ENCODE results near the gene TXN2.
A peak's percentile ranks its signal among the peaks of the same experiment; 100 is the strongest.
"Not testable (repeated sequence)": the region's sequence is repeated elsewhere in the genome, so short reads cannot be mapped to it uniquely, and the experiment has no call there.

TXN2 gene

DNA sequence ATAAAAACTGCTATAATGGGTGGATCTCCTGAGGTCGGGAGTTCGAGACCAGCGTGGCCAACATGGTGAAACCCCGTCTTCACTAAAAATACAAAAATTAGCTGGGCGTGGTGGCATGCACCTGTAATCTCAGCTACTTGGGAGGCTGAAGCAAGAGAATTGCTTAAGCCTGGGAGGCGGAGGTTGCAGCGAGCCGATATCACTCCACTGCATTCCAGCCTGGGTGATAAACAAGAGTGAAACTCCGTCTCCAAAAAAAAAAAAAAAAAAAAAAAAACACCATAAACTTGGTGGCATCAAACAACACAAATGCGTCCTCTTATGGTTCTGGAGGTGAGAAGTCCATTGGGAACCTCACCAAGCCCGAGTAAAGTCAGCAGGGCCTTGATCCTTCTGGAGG is 53.5 kb downstream of the TXN2 start:
- not testable (repeated sequence) for H3K4me2 ChIP-seq (ENCODE audit: low read length, poor library complexity, severe bottlenecking); H3K27me3 ChIP-seq (ENCODE audit: control insufficient read depth in 1 of 2, insufficient read depth in 1 of 2, low read length in 2 of 2); H3K27ac ChIP-seq (ENCODE audit: low read length, poor library complexity, severe bottlenecking); H3K4me3 ChIP-seq (ENCODE audit: insufficient read depth in 1 of 2, low read depth in 1 of 2, low read length in 2 of 2); DNase-seq; H3K9ac ChIP-seq (ENCODE audit: low read length); H2AFZ ChIP-seq (ENCODE audit: low read depth, low read length); H3K79me1 ChIP-seq (replicated peaks; ENCODE audit: low read length, poor library complexity, severe bottlenecking); H2BK5ac ChIP-seq (ENCODE audit: low read depth, low read length, poor library complexity, severe bottlenecking); H2BK120ac ChIP-seq (ENCODE audit: low read depth, low read length); H3K36me3 ChIP-seq (ENCODE audit: control insufficient read depth in 1 of 2, insufficient read depth in 2 of 2, low read depth in 1 of 2, low read length in 2 of 2); H3K4ac ChIP-seq (ENCODE audit: low read depth in 1 of 2, low read length in 2 of 2); H3K9me3 ChIP-seq (ENCODE audit: control insufficient read depth, low read length); H3K23ac ChIP-seq (ENCODE audit: low read length in 2 of 2); H4K91ac ChIP-seq (ENCODE audit: low read length); H3K14ac ChIP-seq (ENCODE audit: low read length in 2 of 2)
- 95% methylated on average over 11 of the region's 11 CpGs for WGBS
- Histone ChIP-seq H4K8ac (ENCODE audit: low read length) (peak overlapping the region; percentile 64), H3K18ac (ENCODE audit: low read depth in 1 of 2, low read length in 2 of 2) (peak overlapping the region in 1 of 2 experiments; percentile 62), H2BK12ac (ENCODE audit: low read length in 2 of 2) (peak overlapping the region; percentile 75 to 84), H2AK5ac (ENCODE audit: low read length, severe bottlenecking) (peak overlapping the region; percentile 36), H2BK15ac (ENCODE audit: low read depth, poor library complexity, severe bottlenecking) (peak overlapping the region; percentile 77), H3K4me1 (ENCODE audit: control insufficient read depth, insufficient read depth, low read depth, low read length) (peaks cover 29% of the 10 kb centered on the region)

DNA sequence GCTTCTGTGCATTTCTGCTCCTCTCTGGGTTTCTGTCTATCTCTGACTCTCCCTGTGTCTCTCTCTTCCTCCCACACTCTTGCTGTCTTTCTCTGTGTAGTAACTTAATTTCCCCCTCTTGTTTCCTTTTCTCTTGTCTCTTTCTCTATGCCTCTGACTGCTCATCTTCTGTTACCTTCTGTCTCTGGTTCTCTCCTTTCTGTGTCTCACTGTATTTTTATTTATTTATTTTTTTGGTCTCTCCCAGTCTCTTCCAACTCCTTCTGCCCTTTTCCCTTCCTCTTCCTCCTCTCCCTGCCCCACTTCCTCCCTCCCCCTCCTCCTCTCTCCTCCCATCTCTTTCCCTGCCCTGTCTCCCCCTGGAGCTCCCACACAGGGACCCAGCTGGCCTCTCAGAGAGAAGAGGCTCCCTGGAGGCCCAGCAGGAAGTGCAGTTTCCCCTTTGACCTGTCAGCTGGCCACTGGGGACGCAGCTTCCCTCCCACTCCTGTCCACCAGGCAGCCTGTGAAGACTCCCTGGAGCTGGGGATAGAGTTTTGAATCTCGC is 55.4 kb downstream of the TXN2 start:
- whole genome bisulfite sequencing = 7% methylated on average over 1 of the region's 2 CpGs
- Histone ChIP-seq H4K91ac (ENCODE audit: low read length) (peak overlapping the region; percentile 92), H4K8ac (ENCODE audit: low read length) (peak overlapping the region; percentile 90), H2AK5ac (ENCODE audit: low read length, severe bottlenecking) (peak overlapping the region; percentile 98), H3K18ac (ENCODE audit: low read depth in 1 of 2, low read length in 2 of 2) (peak overlapping the region; percentile 92 to 97), H3K9me3 (ENCODE audit: control insufficient read depth, low read length) (no peaks in the 10 kb centered on the region), H3K79me1 (replicated peaks; ENCODE audit: low read length, poor library complexity, severe bottlenecking) (peaks cover under 1% of the 10 kb centered on the region), H3K4ac (ENCODE audit: low read depth in 1 of 2, low read length in 2 of 2) (peak overlapping the region; percentile 93 to 99), H3K36me3 (ENCODE audit: control insufficient read depth in 1 of 2, insufficient read depth in 2 of 2, low read depth in 1 of 2, low read length in 2 of 2) (no peaks in the 10 kb centered on the region), H3K27me3 (ENCODE audit: control insufficient read depth in 1 of 2, insufficient read depth in 1 of 2, low read length in 2 of 2) (no peaks in the 10 kb centered on the region), H2BK15ac (ENCODE audit: low read depth, poor library complexity, severe bottlenecking) (peak overlapping the region; percentile 63), H2BK12ac (ENCODE audit: low read length in 2 of 2) (peak overlapping the region; percentile 95 to 98), H3K4me2 (ENCODE audit: low read length, poor library complexity, severe bottlenecking) (peak overlapping the region; percentile 12), H3K23ac (ENCODE audit: low read length in 2 of 2) (peak overlapping the region in 1 of 2 experiments; percentile 68), H3K27ac (ENCODE audit: low read length, poor library complexity, severe bottlenecking) (peak overlapping the region; percentile 73), H3K4me3 (ENCODE audit: insufficient read depth in 1 of 2, low read depth in 1 of 2, low read length in 2 of 2) (no peak overlapping the region), H2AFZ (ENCODE audit: low read depth, low read length) (no peak overlapping the region), H2BK120ac (ENCODE audit: low read depth, low read length) (peak overlapping the region; percentile 97), H2BK5ac (ENCODE audit: low read depth, low read length, poor library complexity, severe bottlenecking) (peak overlapping the region; percentile 48), H3K9ac (ENCODE audit: low read length) (no peak overlapping the region), H3K14ac (ENCODE audit: low read length in 2 of 2) (peak overlapping the region in 1 of 2 experiments; percentile 83), H3K4me1 (ENCODE audit: control insufficient read depth, insufficient read depth, low read depth, low read length) (peaks cover 16% of the 10 kb centered on the region)
- peak; percentile 85 for DNase-seq

DNA sequence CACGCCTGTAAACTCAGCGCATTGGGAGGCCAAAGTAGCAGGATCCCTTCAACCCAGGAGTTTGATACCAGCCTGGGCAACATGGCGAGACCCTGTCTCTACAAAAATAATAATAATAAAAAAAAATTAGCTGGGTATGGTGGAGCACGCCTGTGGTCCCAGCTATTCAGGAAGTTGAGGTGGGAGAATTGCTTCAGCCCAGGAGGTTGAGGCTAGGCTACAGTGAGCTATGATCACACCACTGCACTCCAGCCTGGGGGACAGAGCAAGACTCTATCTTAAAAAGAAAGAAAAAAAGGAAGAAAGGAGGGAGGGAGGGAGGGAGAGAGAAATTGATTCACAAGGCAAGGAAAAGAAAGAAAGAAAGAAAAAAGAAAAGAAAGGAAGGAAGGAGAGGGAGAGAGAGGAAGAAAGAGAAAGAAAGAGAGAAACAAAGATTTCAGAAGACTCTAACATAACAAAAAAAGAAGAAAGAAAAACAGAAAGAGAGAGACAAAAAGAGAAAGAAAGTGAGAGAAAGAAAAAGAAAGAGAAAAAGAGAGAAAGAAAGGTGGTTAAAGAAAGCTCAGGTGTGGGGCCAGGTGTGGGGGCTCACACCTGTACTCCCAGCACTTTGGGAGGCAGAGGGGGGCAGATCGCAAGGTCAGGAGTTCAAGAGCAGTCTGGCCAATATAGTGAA is 56.4 kb downstream of the TXN2 start:
- Histone ChIP-seq H3K14ac (ENCODE audit: low read length in 2 of 2) (no peak overlapping the region), H3K18ac (ENCODE audit: low read depth in 1 of 2, low read length in 2 of 2) (peak overlapping the region; percentile 97), H3K4me3 (ENCODE audit: insufficient read depth in 1 of 2, low read depth in 1 of 2, low read length in 2 of 2) (no peak overlapping the region), H4K8ac (ENCODE audit: low read length) (peak overlapping the region; percentile 84), H3K27me3 (ENCODE audit: control insufficient read depth in 1 of 2, insufficient read depth in 1 of 2, low read length in 2 of 2) (no peaks in the 10 kb centered on the region), H3K79me1 (replicated peaks; ENCODE audit: low read length, poor library complexity, severe bottlenecking) (no peaks in the 10 kb centered on the region), H3K4ac (ENCODE audit: low read depth in 1 of 2, low read length in 2 of 2) (peak overlapping the region; percentile 81 to 99), H4K91ac (ENCODE audit: low read length) (peak overlapping the region; percentile 90), H2AFZ (ENCODE audit: low read depth, low read length) (no peak overlapping the region), H3K4me1 (ENCODE audit: control insufficient read depth, insufficient read depth, low read depth, low read length) (peaks cover 14% of the 10 kb centered on the region), H2BK120ac (ENCODE audit: low read depth, low read length) (peak overlapping the region; percentile 93), H3K27ac (ENCODE audit: low read length, poor library complexity, severe bottlenecking) (no peak overlapping the region), H2BK12ac (ENCODE audit: low read length in 2 of 2) (peak overlapping the region; percentile 99 to 100), H3K23ac (ENCODE audit: low read length in 2 of 2) (no peak overlapping the region), H3K9ac (ENCODE audit: low read length) (no peak overlapping the region), H3K36me3 (ENCODE audit: control insufficient read depth in 1 of 2, insufficient read depth in 2 of 2, low read depth in 1 of 2, low read length in 2 of 2) (no peaks in the 10 kb centered on the region), H2BK15ac (ENCODE audit: low read depth, poor library complexity, severe bottlenecking) (no peak overlapping the region), H3K4me2 (ENCODE audit: low read length, poor library complexity, severe bottlenecking) (no peak overlapping the region), H3K9me3 (ENCODE audit: control insufficient read depth, low read length) (no peaks in the 10 kb centered on the region), H2BK5ac (ENCODE audit: low read depth, low read length, poor library complexity, severe bottlenecking) (no peak overlapping the region), H2AK5ac (ENCODE audit: low read length, severe bottlenecking) (no peak overlapping the region)
- WGBS = 96% methylated on average over 4 of the region's 5 CpGs
- DNase-seq = no peak

DNA sequence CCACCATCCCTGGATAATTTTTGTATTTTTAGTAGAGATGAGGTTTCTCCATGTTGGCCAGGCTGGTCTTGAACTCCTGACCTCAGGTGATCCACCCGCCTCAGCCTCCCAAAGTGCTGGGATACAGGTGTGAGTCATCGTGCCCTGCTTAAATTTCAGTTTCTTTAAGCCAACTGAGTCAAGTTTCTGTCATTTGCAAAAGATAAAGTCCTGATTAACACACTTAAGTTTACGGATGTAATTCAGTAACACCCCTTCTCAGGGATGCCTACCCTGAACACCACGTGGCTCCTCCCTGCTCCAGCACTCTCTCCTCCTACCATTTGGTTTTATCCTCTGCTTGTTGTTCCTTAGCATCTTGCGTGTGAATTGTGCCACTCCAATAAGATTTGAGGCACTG is 57.0 kb downstream of the TXN2 start:
- peak overlapping the region; percentile 90 for H4K91ac ChIP-seq (ENCODE audit: low read length)
- H3K4ac ChIP-seq (ENCODE audit: low read depth in 1 of 2, low read length in 2 of 2) = peak overlapping the region; percentile 65 to 81
- DNase-seq; H3K36me3 ChIP-seq (ENCODE audit: control insufficient read depth in 1 of 2, insufficient read depth in 2 of 2, low read depth in 1 of 2, low read length in 2 of 2); H3K23ac ChIP-seq (ENCODE audit: low read length in 2 of 2); H2BK15ac ChIP-seq (ENCODE audit: low read depth, poor library complexity, severe bottlenecking); H3K4me2 ChIP-seq (ENCODE audit: low read length, poor library complexity, severe bottlenecking); H2AK5ac ChIP-seq (ENCODE audit: low read length, severe bottlenecking); H3K27me3 ChIP-seq (ENCODE audit: control insufficient read depth in 1 of 2, insufficient read depth in 1 of 2, low read length in 2 of 2); H3K9me3 ChIP-seq (ENCODE audit: control insufficient read depth, low read length); H3K4me3 ChIP-seq (ENCODE audit: insufficient read depth in 1 of 2, low read depth in 1 of 2, low read length in 2 of 2); H2BK5ac ChIP-seq (ENCODE audit: low read depth, low read length, poor library complexity, severe bottlenecking); H3K79me1 ChIP-seq (replicated peaks; ENCODE audit: low read length, poor library complexity, severe bottlenecking); H3K27ac ChIP-seq (ENCODE audit: low read length, poor library complexity, severe bottlenecking); H3K9ac ChIP-seq (ENCODE audit: low read length); H2AFZ ChIP-seq (ENCODE audit: low read depth, low read length): not testable (repeated sequence)
- H3K18ac ChIP-seq (ENCODE audit: low read depth in 1 of 2, low read length in 2 of 2) = peak overlapping the region; percentile 64 to 97
- peak overlapping the region; percentile 91 for H2BK120ac ChIP-seq (ENCODE audit: low read depth, low read length)
- H3K14ac ChIP-seq (ENCODE audit: low read length in 2 of 2) = peak overlapping the region in 1 of 2 experiments; percentile 96
- peaks cover 16% of the 10 kb centered on the region for H3K4me1 ChIP-seq (ENCODE audit: control insufficient read depth, insufficient read depth, low read depth, low read length)
- H2BK12ac ChIP-seq (ENCODE audit: low read length in 2 of 2) = peak overlapping the region; percentile 99 to 100
- 67% methylated on average over 5 of the region's 5 CpGs for WGBS
- H4K8ac ChIP-seq (ENCODE audit: low read length) = peak overlapping the region; percentile 84
